Stimulated activated naive B cell treated with anti-CD40 and anti-IgM and Interleukin-4, amounts not matched to agents 10 μg/mL and 1 μg/mL and 100 μg/mL, for 72 hours (primary cell): ENCODE measurements around the gene RHEBL1.
A peak's percentile ranks its signal among the peaks of the same experiment; 100 is the strongest.

ENCODE experiments used
- ATAC-seq, 2 donors: fragments of 150-1000 bp; cut with Tn5 transposase; replicated peaks; 2 replicates each; pipeline ENCODE4 v1.10.0; 2021; ENCODE audit warnings: moderate library complexity in 1 of 2
- DNase-seq: peaks from one replicate; pipeline ENCODE4 v3.0.0; 2021
- H3K27ac Mint-ChIP-seq: one replicate; pipeline ENCODE4 v1.8.0; 2022; ENCODE audit warnings: mild to moderate bottlenecking, mixed read lengths
- H3K27me3 Mint-ChIP-seq, 2 donors: one replicate each; pipeline ENCODE4 v1.8.0; 2022; ENCODE audit warnings: mixed read lengths in 2 of 2
- H3K36me3 Mint-ChIP-seq, 2 donors: one replicate each; pipeline ENCODE4 v1.8.0; 2022; ENCODE audit warnings: mixed read lengths in 2 of 2, mild to moderate bottlenecking in 1 of 2
- H3K4me1 Mint-ChIP-seq, 2 donors: one replicate each; pipeline ENCODE4 v1.8.0; 2022; ENCODE audit warnings: mixed read lengths in 2 of 2, mild to moderate bottlenecking in 1 of 2
- H3K4me3 Mint-ChIP-seq, 2 donors: one replicate each; pipeline ENCODE4 v1.8.0; 2022; ENCODE audit warnings: mild to moderate bottlenecking in 2 of 2, mixed read lengths in 2 of 2, moderate library complexity in 1 of 2
- H3K9me3 Mint-ChIP-seq, 2 donors: one replicate each; pipeline ENCODE4 v1.8.0; 2022; ENCODE audit warnings: mixed read lengths in 2 of 2, mild to moderate bottlenecking in 1 of 2

The RHEBL1 gene

GRCh38 chr12:49019443-49020324 is 50.1 kb downstream of the RHEBL1 start:
- ATAC-seq (no peak), DNase-seq (no peak)
- Mint-ChIP-seq H3K27me3 (no peaks in the 10 kb centered on the region), H3K9me3 (no peaks in the 10 kb centered on the region), H3K27ac (peak overlapping the region; percentile 92), H3K4me3 (peak overlapping the region; percentile 75 to 95), H3K4me1 (peaks cover 16 to 47% of the 10 kb centered on the region in 2 donors), H3K36me3 (peaks cover 39 to 64% of the 10 kb centered on the region in 2 donors)

GRCh38 chr12:49019120-49019430 is 50.7 kb downstream of the RHEBL1 start:
- Mint-ChIP-seq H3K27me3 (no peaks in the 10 kb centered on the region), H3K4me1 (peaks cover 16 to 47% of the 10 kb centered on the region in 2 donors), H3K4me3 (peak overlapping the region; percentile 94 to 95), H3K36me3 (peaks cover 35 to 58% of the 10 kb centered on the region in 2 donors), H3K9me3 (no peaks in the 10 kb centered on the region), H3K27ac (peak overlapping the region; percentile 98)
- DNase-seq (no peak), ATAC-seq (peak; percentile 54)

GRCh38 chr12:49018261-49019119 is 51.3 kb downstream of the RHEBL1 start, which contains the start of gene PRKAG1:
Gene PRKAG1, minus strand, starts transcription at chr12:49018776. Its CDS starts 36 bp downstream, at chr12:49018740.
- ATAC-seq (peak; percentile 86 to 94), DNase-seq (peak; percentile 95)
- peak within 1 kb of the TSS; percentile 98 for H3K27ac Mint-ChIP-seq
- H3K27me3 Mint-ChIP-seq, result no peaks in the 10 kb centered on the region
- H3K9me3 Mint-ChIP-seq, result no peaks in the 10 kb centered on the region
- peaks cover 16 to 47% of the 10 kb centered on the region in 2 donors for H3K4me1 Mint-ChIP-seq
- H3K36me3 Mint-ChIP-seq, result peaks cover 35 to 58% of the 10 kb centered on the region in 2 donors
- peak within 1 kb of the TSS; percentile 94 to 95 for H3K4me3 Mint-ChIP-seq

- H3K4me1 Mint-ChIP-seq, result peaks cover 16 to 47% of the 10 kb centered on the region in 2 donors
- H3K9me3 Mint-ChIP-seq, result no peaks in the 10 kb centered on the region
- no peaks in the 10 kb centered on the region for H3K27me3 Mint-ChIP-seq
- peak; percentile 30 to 31 for ATAC-seq
- no peak for DNase-seq
- peaks cover 29 to 52% of the 10 kb centered on the region in 2 donors for H3K36me3 Mint-ChIP-seq
- H3K27ac Mint-ChIP-seq, result peak overlapping the region; percentile 98
- peak overlapping the region; percentile 94 to 95 for H3K4me3 Mint-ChIP-seq
Measured at GRCh38 chr12:49017891-49018260, 51.9 kb downstream of the RHEBL1 start.

GRCh38 chr12:49015196-49015595 is 54.6 kb downstream of the RHEBL1 start:
- Mint-ChIP-seq H3K36me3 (peaks cover 26 to 46% of the 10 kb centered on the region in 2 donors), H3K27me3 (no peaks in the 10 kb centered on the region), H3K27ac (peak overlapping the region; percentile 53), H3K4me1 (peaks cover 16 to 47% of the 10 kb centered on the region in 2 donors), H3K4me3 (no peak overlapping the region), H3K9me3 (no peaks in the 10 kb centered on the region)
- ATAC-seq (no peak), DNase-seq (no peak)
